Activated effector memory CD4-positive, alpha-beta T cell treated with Interleukin-2 at 50 U/mL for 16 hours (primary cell): ENCODE results near the gene STUM.

ENCODE experiments used
- DNase-seq: peaks from one replicate; pipeline ENCODE4 v3.0.0-alpha.2; 2020

STUM gene

DNA sequence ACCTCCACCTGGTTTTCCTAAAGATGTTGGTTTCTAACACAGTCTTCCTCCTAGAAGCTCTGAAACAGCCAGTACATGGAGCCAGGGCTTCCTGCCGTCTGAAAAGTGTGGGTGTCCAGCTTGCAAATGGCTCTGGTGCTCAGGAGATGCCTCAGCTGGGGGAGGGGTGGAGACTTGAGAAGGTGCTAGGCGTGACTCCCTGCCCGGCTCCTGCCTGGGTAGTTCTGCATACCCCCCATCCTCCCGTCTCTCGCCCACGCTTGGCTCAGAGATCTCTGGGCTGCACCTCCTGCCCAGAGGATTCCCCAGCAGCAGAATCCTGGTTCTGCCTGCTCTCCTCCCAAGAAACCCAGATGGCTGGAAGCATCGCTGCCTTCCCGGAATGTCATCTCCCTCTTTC lies 16.9 kb downstream of the STUM start:
- DNase-seq = no peak

DNA sequence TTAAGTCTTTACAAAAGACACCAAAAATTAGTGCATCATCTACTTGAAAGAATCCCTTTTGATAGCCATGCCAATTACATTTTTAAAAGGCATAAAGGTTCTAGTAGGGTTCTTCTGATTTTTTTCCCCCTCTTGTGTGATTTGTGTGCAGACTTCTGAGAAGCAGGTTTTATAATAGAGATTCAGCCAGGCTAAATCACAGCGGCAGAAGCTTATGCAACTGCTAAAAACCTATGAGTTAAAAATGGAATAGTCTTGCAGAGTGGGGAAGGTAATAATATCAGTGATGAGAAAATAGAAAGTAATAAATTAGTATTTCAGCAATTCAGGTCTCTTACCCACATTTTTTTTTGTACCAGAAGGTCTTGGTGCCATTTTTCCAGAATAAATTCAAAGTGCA lies 17.7 kb downstream of the STUM start:
- no peak for DNase-seq

DNA sequence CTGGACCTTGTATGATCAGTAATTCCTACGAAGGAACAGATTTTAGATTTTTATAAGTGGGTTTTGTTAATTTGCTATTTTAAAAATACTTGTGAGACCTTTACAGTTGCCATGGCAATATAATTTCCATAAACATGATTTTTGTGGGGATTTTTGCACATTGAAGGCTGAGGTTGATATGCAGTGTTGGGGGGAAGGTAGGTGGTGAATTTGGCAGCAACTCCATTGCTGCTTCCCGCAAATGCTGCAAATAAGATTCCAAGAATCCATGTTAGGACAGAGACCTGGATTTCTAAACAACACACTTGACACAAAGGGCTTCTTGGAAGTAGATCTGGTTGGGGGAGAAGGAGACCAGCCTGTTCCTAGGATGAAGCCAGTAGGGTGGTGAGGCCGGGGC lies 18.2 kb downstream of the STUM start:
- no peak for DNase-seq

DNA sequence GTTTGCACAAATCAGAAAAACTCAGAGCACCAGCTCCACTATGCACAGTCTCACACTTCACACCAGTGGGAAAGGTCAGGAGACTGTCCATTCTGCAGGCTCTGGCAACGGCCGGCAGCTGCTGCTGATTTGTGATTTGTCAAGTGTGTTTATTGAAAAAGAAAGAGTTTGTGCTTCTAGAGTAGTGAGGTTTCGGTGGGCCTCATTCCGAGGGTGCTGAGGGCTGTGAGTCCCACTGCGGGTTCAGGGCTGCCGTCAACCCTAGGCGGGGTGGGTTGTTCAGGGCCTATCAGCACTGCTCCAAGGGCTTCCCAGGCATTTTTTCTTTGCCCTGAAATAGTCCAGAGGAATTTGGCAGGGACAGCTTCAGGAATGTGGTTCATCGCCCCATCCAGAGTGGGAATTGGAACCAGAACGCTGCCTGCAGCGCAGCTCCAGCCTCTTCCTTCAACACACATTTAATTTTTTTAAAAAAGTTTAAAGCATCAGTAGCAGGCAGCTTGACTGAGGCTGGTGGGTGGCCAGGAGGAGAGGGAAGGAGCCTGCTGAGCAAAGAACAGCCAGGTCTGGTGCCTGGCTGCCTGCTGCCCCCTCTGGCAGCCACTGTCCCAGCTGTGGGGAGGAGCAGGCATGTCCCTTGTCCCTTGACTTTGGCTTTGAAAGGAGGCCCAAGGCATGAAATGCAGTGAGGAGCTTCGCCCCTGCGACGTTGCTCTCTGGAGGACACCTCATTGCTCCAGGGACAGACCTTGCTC lies 19.7 kb downstream of the STUM start:
- no peak for DNase-seq

DNA sequence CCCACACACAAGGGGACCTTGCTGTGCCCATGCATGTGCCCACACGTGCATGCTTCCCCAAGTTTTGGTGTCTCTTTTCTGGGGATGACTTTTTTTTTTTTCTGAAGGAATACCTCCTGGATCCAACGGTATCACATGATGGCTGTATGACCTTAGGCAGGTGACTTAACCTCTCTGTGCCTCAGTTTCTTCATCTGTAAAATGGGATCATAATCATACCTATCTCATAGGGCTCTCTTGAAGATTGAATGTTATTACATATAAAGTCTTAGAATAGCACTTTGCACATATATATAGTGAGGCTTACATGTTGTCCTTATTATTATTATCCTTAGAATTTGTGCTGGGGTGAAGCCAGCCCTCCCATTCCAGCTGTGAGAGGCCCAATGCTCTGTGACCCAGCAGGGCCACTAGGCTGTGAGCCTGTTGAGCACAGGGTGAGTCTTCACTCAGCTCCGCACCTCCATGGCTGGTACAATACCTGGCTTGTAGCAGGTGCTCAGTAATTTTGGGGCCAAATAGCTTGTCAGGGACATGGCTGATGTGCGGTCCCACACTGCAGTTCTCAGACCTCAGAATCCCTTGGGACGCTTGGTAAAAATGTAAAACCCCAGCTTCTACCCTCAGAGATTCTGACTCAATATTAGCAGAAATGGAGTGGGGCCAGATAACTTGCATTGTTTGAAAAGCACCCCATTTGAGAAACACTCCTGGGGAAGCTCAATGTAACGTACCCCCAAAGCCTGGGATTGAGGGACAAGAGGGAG lies 20.6 kb downstream of the STUM start:
- DNase-seq = no peak

DNA sequence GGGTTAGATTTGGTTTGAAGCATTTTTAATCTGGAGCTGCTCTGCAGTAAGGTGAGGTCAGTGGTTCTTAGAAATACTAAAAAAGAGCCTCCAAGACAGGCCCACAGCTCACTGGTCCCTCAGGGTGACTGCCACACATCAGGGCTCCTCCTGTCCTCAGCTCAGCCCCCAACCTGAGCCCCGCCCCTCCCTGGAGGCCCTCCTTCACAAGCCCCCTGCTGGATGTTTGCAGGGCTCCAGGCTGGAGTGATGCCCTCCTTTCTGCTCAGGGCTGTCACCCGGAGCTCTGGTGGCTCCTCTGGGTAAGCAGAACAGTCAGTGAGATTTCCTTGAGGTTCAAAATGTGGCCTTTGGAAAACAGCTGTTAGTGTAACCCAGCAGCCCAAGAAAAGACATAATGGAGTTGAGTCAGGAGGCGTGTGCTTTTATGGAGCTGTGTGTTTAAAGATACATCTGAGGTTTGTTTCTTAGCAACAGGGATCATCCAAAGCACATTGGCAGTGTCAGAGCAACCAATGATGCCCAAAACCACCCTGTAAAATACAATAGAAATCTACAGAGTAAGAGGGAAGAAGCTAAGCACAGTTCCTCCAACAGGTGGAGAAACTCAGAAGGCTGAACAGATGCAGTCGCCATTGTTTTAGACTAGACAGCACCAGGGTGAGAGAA lies 21.4 kb downstream of the STUM start:
- DNase-seq = no peak

DNA sequence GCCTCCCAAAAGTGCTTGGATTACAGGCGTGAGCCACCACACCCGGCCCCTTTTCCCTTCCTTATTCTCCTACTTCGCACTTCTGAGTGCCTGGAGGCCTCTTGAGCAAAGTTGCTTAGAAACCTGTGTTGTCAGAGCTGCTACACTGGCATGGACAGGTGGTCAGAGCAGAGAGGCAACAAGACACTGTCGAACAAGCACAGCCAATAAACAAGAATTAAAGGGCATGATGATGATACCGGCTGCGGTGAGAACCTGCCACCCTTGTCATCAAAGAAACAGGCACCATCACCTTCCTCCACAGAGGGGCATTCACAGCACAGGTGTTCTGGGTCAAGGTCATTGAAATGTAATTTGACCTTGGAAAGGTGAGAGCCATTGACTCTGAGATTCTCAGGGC lies 23.3 kb downstream of the STUM start:
- no peak for DNase-seq

DNA sequence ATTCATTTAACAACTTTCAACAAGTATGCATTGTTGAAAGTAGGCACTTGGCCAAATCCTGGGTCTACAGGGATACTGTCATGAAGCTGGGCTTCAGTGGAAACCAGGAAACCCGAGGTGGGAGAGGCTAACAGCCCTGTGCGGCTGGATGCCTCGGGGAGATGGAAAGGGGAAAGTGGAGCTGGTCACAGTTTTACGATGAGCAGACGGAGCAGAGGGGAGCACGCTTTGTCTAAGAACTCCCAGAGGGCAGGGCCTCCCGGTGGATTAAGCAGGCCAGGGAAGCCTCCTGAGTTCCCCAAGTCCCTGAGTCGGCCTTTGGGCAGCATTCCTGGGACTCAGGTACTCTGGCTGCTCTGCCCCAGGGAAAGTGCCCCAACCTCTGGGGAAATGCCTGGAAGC lies 23.8 kb downstream of the STUM start:
- no peak for DNase-seq

DNA sequence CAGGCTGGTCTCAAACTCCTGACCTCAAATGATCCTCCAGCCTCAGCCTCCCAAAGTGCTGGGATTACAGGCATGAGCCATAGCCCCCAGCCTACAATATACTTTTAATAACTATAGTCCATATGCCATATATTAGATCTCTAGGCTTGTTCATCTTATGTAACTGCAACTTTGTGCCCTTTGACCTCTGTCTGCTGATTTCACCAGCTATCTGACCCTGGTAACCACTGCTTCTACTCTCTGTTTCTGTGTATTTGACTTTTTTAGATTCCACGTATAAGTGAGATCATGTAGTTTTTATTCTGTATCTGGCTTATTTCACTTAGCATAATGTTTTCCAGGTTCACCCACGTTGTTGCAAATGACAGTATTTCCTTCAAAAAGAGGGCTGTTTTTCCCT lies 25.5 kb downstream of the STUM start:
- DNase-seq = no peak

DNA sequence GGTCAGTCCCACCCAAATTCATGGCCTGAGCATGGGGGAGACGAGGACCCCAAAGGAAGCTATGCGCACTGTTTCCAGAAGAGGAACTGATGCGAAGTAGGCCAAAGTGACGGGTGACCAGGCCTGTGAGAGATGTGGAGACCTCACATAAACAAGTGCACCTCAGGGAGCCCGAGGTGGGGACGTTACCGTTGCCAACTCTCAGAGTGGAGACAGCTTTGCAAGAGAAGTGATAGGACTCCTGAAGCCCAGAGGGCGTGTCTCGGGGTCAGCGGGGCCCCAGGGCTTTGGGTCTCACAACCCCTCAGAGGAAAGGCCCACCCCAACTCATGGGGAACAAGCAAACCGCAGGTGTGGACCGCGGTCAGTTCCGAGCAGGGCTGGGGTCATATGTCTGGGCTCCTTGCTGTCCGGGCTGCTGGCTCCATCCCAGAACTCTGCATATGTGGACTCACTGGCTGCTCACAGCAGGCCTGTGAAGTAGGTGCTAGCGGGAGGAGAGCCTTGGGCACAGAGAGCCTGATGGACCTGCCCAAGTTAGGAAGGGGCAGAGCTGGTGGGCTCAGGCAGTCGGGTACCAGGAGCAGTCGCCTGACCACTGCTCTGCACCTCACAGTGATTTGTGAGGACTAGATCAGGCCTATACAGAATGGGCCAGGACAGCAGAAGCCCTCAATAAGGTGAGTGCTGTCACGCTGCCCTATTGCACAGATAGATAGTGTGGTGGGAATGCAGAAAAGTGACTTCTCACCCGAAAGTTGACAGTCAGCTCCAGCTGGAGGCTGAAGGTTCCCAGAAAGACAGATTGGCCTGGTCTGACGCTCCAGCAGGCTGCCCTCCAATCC lies 26.2 kb downstream of the STUM start:
- DNase-seq = no peak

DNA sequence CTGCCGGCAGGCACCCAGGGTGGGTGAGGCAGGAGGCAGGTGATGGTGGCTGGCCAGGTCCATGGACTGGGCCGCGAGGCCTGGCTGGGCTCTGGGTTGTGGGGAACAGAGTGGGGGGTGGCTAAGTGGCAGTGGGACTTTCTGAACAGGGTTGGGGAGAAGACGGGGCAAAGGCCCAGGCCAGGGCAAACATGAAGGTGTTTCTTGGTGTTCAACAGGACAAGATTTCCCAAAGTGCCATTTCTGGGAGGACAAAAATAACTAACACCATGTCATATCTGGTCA lies 26.8 kb downstream of the STUM start:
- DNase-seq = no peak

DNA sequence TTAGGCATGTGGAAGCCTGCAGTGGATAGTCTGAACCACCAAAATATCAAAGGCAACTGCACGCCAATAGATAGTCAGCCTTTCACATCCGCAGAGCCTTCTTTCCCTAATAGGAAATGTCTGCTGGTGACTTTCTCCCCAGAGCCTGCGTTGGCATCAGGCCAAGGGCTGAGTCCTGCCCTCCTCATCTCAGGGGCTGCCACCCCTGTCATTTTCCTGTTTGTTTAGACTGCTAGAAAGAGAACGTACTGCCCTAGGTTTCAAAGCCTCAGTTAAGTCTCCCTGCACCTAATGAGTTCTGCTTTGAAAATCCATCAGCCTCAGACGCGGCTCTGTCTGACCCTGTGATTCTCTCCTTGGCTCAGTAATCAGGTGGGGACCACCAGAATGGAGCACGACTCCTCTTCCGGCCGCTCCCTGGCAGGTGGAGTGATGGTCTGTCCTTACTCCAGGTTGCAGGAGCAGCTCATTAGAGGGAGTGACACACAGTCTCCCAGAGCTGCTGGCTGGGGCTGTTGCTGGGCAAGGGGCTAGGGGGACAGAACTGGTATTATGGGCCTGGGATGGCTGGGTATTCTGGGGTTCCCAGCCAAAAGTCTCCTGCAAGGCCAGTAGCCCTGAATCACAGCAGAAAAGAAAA lies 27.3 kb downstream of the STUM start:
- no peak for DNase-seq

DNA sequence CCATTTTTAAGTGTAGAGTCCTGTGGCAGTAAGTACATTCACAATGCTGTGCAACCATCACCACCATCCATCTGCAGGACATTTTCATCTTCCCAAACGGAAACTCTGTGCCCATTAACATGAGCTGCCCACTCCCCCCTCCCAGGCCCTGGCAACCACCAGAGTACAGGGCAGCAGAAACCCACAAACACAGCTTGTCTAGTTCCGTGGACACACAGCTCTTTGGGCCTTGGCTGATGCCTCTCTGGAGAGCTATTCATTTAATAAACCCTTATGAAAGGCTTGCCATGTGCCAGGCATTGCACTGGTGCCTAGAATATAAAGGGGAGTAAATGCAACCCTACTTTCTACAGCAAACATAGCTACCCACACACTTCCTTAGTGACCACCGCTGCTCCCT lies 28.0 kb downstream of the STUM start:
- DNase-seq = no peak

DNA sequence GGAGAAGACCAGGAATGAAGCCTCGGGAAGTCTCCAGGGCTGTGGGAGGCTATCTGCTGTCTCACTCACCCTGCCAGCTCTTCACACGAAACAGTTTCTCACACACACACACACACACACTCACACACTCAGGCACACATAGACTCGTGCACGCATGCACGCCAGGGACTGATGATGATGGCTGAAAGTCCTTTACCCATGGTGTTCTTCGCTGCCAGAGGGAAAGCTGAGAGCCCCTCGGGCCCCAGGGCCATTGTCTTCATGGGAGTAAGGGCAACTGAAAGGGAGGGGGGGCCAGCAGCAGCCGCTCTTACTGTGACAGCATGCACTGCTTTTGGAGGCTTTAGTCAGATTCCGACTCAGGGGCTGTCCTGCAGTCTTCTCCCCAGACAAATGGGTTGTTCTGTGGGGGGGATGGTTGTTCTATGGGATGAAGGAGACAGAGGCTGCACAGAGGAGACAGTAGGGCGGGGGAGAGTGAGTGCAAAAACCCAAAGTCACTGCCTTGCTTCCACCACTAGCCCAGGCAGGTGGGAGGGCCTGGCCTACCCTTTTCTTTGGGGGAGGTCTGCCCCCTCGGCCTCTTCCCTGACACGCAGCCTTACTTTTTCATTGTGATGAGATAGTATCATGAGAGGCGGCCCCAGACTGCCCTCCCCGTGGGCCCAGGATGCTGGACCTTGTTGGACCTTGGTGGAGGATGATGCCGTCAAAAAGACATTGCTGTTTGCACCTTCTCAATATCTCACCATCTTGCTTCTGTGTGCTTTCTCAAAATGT lies 29.0 kb downstream of the STUM start:
- no peak for DNase-seq

DNA sequence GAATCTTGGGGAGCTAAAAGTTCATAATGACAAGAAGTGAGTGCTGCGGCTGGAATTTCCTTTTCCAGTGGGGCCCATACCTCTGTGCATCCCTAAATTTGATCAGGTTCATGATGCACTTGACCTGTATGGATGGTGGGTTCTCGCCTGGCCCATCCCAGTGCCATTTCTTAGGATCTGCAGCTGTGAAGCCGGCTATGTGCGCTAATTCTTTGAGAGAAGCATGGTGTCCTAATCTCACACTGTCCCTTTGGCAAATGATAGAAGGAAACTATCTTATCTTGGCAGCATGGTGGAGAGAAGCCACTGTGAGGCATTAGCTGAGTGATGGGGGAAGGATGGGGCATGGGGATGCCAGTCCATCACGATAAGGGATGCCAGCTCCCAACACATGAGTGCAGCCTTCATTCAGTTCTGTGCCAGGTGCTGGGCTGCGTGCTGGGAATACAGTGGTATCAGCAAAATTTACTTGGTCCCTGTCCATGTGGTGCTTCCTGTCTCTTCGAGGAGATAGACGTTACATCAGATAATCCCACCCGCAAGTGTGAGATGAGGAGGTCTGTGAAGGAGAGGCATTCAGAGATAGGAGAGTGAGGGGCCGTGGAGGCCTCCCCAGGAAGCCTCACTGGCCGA lies 30.5 kb downstream of the STUM start:
- DNase-seq = no peak

DNA sequence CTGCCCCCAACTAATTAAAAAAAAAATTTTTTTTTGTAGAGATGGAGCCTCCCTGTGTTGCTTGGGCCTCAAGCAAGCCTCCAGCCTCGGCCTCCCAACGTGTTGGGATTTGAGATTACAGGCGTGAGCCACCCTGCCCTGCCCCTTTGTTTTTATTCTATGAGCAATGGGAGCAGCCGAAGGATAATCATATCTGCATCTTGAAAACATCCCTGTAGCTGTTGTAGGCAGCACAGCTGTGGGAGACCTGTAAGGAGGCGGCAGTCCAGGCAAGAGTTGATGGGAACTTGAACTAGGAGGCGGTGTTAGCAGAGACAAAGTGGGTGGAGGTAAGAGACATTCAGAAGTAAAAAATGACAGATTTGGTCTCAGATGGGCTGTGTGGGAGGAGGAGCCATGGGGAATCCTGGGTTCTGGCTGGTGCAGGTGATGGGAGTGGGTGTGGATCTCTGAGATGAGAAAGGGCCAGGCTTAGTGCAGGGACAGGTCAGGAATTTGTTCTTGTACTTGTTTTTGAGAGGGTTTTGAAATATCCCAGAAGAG lies 31.3 kb downstream of the STUM start:
- no peak for DNase-seq

DNA sequence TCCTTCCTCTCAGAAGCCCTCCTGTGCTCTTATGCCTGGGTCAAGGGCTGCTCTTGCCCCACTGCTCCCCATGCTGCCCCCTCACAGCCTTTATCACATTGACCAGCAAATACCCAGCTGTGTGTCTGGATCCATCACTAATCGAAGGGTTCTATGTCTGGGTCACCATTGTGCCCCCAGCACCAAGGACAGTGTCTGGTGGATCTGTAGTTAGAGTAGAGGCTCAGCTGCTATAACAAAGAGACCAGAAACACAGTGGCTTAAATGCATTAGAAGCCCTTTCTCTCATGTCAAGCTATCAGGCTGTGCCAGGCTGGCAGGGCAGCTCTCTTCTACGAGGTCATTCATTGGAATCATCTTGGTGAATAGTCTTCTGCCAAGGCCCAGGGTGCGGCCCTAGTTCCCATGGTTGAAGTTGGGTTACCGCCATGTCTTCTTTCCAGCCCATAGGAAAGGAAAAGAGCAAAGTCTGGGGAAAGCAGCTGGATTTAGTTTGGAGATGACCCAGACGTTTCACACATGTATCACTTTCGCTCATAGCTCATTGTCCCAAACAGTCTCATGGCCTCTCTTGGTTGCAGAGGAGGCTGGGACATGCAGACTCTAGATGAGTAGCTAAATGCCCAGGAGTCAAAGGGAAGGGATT lies 32.2 kb downstream of the STUM start:
- DNase-seq = no peak

DNA sequence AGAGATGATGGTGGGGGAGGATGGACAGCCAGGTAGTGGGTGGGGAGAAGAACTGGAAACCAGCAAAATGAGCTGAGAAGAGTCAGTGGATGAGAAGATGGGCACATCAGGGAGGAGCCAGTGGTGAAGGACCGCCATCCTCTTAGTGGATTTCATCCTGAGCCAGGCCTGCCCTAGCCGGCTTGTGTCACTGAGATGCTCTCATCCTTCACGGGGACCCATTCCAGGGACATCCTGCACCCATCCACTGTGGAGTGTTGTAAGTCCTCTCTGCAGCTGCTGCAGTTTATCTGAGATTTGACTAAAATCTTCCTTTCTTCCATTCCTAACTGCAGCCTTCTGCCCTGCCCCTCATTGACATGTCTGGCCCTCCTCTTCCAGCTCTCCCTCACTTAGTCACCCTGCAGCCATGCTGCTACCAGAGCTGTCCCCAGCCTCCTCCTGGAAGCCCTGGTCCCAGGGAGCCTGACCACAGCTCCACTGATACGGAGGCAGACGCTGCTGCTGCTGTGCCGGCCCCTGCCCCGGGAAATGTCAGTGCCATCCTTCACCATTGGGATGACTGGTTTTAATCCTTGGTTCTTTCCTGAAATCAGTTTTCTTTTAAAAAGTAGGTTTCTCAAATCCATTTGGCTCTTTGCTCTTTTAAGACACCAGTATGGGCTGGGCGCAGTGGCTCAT lies 33.2 kb downstream of the STUM start:
- no peak for DNase-seq

DNA sequence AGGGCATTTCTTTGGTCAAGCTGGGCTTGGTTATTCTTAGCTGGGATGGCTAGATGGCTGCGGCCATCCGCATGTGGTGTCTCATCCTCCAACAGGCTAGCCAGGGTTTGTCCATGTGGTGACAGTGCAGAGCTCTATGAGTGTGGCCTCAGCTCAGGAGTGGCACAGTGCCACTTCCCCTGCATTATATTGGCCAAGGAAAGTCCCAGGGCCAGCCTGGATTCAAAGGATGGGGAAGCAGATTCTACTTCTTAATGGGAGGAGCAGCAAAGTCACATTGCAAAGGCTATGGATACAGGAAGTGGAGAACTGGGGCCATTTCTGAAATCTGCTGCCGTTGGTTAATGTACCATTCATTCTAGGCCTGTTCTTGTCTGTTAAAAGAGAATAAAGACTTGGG lies 34.4 kb downstream of the STUM start:
- no peak for DNase-seq

DNA sequence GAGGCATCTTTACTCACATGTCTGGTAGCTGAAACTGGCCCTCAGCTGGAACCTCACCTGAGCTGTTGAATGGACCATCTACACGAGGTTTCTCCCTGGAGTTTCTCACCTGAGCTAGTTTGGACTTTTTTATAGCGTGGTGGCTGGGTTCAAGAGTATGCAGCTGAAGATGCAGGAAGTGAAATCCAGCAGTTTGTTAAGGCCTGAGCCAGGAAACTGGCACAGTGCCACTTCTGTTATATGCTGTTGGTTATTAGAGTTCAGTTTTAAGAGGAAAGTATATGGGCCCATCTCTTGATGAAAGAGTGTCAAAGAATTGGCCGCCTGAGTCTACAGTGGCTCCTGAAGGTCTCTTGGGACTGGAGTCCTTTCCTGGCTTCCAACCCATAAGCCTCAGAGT lies 35.6 kb downstream of the STUM start:
- DNase-seq = no peak
